Measurements from ENCODE around the gene YTHDF1.
"Not testable (repeated sequence)": the region's sequence is repeated elsewhere in the genome, so short reads cannot be mapped to it uniquely, and the experiment has no call there.

Gene YTHDF1

GRCh38 chr20:63167918-63168520 lies 47.9 kb downstream of the YTHDF1 start:
- DNase-seq = no peak

DNA sequence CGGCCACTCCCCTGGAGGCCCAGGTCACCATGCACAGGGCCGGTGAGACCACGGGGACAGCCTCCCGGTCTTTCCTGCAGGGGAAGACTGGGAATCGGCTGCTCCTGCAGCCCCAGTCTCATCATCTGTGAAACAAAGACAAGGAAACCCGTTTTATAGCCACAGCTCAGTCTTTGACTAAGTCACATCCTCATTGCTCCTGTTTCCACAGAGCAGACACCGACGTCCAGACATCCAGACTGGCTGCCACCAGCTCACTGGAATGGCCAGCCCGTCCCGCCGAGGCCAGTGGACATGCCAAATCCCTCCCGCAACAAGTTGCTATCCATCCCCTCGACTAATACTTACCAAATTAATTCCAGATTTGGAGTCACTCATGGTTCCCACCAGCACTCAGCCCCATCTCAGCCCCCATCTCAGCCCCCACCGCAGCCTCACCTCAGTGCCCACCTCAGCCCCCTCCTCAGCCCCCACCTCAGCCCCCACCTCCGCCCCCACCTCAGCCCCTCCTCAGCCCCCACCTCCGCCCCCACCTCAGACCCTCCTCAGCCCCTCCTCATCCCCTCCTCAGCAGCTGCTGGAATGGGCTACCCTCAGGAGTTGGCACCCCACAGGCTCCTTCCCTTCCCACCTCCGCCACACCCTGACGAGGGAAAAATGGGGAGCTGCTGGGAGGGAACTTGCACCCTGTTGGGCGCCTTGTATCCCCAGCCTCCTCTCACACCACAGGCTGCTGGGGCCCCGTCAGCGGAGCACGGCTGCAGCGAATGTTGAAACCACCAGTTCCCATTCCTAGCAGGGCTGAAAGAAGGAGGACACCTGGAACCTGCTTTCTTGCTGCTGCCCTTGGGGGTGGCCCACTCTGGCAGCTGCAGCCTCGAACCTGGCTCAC lies 48.7 kb downstream of the YTHDF1 start:
- no peak for DNase-seq

GRCh38 chr20:63166193-63167020 lies 49.5 kb downstream of the YTHDF1 start:
- no peak for DNase-seq

- no peak for DNase-seq
These were observed 50.4 kb downstream of the YTHDF1 start for GRCh38 chr20:63165356-63166192.

DNA sequence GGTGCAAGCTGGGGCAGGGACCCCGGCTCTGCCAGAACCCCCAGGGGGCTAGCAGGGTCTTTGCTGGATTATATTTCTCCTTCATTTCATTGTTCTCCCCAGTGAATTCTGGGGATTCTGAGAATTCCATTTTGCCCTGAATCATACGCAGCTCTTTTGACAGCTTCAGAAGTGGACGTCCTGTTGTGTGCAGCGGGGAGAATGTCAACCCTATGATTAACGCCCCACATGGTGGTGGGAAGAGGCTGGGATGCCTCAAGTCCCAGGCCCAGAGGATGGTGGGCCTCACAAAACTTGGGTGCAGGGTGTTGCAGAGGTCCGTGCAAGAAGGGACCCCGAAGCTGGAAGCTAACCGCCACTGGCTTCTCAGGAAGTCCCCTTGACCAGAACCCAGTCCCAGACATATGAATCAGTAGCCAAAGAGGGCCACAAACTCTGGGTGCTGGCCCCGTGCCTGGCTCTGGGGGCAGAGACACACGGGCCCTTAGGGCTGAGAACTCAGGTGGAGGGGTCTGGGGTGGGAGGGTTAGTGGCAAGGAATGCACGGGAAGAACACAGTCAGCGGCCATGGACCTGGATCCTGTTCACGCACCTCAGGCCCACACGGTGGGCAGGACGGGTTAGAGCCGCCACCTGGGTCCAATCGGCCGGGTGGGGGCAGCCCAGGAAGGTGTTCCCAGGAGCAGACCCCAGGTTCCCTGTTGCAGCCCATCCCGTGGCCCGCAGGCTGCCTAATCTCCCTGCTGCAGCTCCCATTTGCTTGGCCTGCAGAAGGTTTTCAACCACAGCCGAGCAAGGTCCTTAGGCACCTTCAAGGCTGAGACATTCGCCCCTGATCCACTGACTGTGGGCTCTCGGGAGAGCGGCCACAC lies 51.2 kb downstream of the YTHDF1 start:
- no peak for DNase-seq

DNA sequence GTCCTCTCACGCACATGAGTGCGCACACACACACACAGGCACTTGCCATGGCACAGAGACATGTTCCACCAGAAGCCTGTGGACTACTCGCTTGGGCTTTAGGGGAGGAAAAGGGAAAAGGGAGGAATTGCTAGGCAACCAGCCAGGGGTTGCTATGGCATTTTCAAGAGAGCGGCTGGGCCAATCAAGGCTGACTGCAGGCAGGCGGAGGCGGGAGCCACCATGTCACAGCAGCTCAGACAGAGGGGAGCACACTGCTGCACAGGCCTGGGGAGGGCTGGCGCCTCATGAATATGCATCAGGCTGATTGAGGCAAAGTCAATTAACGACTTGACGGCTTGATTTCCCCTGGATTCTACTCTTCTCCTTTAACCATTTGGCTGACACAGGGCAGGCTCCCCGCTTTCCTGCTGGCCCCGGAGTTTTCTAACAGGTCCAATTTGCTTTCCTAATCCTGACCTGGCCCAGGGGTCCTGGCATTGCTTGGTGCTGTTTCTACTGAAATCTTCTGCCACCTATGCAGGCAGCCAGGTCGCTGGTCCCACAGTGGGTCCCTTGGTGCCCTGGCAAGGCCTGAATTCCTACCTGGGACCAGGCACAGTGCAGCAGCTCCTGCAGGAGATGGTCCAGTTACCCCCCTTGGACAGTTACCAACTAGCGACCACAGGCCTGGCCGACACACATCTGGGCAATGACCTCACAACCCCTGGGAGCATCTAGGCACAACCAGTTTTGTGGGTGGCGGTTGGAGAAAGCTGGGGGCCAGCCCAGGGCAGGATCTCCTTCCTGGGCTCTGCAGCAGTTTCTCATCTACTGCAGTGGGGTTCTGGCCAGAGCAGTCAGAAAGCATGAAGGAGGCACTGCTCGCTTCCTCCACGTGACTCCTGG lies 52.1 kb downstream of the YTHDF1 start:
- DNase-seq = no peak

- no peak for DNase-seq
These were observed 52.8 kb downstream of the YTHDF1 start for GRCh38 chr20:63163171-63163570.

DNA sequence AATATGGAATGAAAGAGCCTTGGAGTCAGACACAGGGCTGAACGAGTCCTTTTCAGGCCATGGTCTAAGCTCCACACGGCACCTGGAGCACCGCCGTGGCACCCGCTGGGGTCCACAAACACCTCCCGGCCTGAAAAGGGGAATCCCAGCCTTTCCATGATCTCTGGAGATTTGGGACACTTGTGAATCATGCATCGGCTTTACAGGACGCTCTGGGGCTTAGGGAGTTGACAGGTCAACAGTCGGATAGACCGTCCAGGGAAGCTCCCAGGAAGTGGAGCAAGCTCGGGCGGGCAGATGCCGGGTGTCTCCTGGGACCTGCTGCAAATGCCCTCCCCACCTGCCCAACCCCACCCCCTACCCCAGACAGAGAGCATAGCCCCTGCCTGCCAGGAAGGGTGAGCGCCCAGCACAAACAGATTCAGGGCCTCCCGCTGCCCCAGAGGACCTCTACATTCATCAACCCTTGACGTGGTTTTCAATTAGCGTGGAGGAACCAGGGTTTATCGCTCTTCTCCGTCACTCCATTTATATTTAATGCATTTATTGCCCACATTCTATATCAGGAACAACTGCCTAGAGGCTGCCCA lies 53.6 kb downstream of the YTHDF1 start:
- no peak for DNase-seq

- no peak for DNase-seq
These were observed 54.7 kb downstream of the YTHDF1 start for GRCh38 chr20:63161176-63161651.

- no peak for DNase-seq
These were observed 55.2 kb downstream of the YTHDF1 start for GRCh38 chr20:63160641-63161175.

- DNase-seq = no peak
These were observed 55.9 kb downstream of the YTHDF1 start for GRCh38 chr20:63159826-63160640.

- DNase-seq = not testable (repeated sequence)
These were observed 56.7 kb downstream of the YTHDF1 start for GRCh38 chr20:63159251-63159650.

DNA sequence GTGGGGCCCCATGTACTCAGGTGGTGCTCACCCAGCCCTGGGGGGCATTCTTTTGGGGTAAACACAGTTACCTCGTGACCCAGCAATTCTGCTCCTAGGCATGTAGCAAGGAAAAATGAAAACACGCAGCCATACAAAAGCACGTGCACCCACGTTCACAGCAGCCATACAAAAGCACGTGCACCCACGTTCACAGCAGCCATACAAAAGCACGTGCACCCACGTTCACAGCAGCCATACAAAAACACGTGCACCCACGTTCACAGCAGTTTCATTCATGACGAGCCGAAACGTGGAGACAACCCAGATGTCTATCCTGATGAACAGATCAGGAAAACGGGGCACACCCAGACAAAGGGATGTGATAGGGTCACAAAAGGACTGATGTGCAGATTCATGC lies 57.1 kb downstream of the YTHDF1 start:
- no peak for DNase-seq

GRCh38 chr20:63158352-63158751 lies 57.6 kb downstream of the YTHDF1 start:
- DNase-seq = no peak

DNA sequence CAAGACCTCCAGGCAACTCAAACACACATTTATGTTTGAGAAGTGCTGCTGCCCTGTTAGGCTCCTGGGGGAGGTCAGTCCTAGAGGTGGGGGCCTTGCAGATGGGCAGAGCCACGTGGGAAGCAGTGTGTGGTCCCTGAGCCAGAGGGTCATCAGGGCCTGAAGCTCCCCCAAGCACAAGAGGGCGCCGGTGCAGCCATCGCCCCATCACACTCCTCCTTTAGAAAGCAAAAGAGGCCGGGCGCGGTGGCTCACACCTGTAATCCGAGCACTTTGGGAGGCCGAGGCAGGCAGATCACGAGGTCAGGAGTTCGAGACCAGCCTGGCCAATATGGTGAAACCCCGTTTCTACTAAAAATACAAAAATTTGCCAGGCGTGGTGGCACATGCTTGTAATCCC lies 58.5 kb downstream of the YTHDF1 start:
- DNase-seq = not testable (repeated sequence)

DNA sequence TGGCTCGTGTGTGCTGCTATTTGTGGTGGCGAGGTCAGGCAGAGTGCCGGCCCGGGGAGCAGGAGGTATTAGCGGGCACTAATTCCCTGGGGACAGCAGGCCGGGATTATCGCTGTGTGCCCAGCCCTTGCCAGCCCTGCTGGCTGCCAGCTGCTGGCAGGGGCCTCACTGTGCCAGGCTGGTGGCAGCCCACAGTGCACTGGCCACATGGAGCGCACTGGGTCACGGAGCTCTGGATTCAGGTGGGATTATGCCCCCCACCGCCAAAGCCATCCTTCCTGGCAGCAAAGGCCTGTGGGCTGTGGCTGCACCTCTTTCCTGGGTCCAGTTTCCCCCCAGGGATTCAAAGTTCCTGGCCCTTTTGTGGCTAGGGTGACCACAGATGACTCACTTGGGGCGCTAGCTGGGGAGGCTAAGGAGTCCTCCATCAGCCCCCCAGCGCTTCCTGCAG lies 59.7 kb downstream of the YTHDF1 start:
- no peak for DNase-seq

GRCh38 chr20:63155266-63156165 lies 60.4 kb downstream of the YTHDF1 start:
- no peak for DNase-seq

- DNase-seq = no peak
These were observed 61.5 kb downstream of the YTHDF1 start for GRCh38 chr20:63154395-63154794.

Data from NCI-H1105 treated with DMSO at 0.1 percent for 48 hours (cell line).